Measurements from ENCODE around the gene LRRC25.

The LRRC25 gene

DNA sequence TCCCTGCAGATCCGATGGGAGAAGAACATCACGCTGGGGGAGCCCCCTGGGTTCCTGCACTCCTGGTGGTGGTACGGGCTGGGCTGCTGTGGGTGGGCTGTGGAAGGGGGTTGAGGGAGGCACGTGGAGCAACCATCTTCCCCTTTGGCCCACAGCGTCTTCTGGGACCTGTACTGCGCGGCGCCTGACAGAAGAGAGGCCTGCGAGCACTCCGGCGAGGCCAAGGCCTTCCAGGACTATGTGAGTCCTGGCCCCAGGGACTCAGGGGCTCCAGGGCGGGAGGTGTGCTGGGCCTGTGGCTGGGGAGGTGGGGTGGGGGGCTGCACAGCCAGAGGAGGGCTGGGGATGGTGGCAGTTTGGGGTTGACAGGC, 30.3 kb upstream of the LRRC25 start:
- TF ChIP-seq, protein P1, sequence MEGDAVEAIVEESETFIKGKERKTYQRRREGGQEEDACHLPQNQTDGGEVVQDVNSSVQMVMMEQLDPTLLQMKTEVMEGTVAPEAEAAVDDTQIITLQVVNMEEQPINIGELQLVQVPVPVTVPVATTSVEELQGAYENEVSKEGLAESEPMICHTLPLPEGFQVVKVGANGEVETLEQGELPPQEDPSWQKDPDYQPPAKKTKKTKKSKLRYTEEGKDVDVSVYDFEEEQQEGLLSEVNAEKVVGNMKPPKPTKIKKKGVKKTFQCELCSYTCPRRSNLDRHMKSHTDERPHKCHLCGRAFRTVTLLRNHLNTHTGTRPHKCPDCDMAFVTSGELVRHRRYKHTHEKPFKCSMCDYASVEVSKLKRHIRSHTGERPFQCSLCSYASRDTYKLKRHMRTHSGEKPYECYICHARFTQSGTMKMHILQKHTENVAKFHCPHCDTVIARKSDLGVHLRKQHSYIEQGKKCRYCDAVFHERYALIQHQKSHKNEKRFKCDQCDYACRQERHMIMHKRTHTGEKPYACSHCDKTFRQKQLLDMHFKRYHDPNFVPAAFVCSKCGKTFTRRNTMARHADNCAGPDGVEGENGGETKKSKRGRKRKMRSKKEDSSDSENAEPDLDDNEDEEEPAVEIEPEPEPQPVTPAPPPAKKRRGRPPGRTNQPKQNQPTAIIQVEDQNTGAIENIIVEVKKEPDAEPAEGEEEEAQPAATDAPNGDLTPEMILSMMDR (IDR thresholded peaks at IDR 0.05; ENCODE audit: borderline replicate concordance, control extremely low read depth, extremely low read depth, insufficient read depth, missing control alignments), result no peak
- no peak for DNase-seq (ENCODE audit: low spot score)
- in situ Hi-C loops (cut with MboI; ENCODE audit: low sequenced_read_pairs, unreplicated experiment), result no loop called here

DNA sequence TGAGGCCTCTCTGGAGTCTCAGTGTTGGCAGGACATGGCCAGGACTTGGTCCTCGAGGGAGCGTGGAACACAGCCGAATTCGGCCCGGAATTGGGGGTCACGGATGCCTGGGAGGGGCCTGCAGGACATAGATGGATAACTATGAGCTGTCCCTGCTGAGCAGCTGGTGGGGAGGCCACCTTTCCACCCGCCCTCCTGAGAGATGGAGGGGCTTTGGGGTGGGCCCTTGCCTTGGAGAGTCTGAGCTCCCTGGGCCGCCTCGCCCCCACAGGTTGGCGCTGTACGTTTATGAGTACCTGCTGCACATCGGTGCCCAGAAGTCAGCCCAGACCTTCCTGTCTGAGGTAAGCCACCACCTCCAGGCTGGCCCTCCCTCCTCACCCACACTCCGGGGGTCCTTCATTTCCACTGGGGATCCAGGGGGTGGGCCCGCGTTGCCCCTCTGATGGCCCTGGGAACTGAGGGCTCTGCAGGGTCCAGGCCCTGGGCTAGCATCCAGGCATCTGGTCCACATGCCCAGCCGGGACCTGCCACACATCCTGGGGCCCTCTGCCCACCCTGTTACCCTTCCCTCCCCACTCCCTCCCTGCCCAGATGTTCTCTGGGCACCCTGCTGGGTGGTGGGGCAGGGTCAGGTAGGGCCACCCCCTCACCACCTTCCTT, 29.8 kb upstream of the LRRC25 start:
- TF ChIP-seq, protein P1 (IDR thresholded peaks at IDR 0.05; ENCODE audit: borderline replicate concordance, control extremely low read depth, extremely low read depth, insufficient read depth, missing control alignments), result no peak
- in situ Hi-C loops (cut with MboI; ENCODE audit: low sequenced_read_pairs, unreplicated experiment), result no loop called here

DNA sequence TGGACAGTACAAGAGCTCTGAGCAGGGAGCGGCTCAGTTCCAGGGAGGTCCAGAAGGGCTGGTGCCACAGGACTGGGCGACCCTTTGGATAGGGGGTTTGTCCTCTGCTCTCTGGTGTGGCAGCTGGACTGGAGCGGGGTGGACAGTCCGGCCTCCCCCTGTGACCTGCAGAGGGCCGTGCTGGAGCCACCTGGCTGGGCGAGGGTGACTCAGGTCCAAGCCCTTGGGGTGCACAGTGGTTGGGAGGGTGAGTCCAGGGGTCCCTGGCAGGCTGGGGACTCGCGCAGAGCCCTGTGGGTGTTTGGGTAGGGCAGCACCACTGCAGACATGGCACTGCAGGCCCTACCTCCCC, 29.0 kb upstream of the LRRC25 start:
- DNase-seq (ENCODE audit: low spot score), result no peak
- TF ChIP-seq, protein P1 (IDR thresholded peaks at IDR 0.05; ENCODE audit: borderline replicate concordance, control extremely low read depth, extremely low read depth, insufficient read depth, missing control alignments), result no peak
- in situ Hi-C loops (cut with MboI; ENCODE audit: low sequenced_read_pairs, unreplicated experiment), result no loop called here

More for the DNA sequence above, 29.8 kb upstream of the LRRC25 start:
- no peak for DNase-seq (ENCODE audit: low spot score)

DNA sequence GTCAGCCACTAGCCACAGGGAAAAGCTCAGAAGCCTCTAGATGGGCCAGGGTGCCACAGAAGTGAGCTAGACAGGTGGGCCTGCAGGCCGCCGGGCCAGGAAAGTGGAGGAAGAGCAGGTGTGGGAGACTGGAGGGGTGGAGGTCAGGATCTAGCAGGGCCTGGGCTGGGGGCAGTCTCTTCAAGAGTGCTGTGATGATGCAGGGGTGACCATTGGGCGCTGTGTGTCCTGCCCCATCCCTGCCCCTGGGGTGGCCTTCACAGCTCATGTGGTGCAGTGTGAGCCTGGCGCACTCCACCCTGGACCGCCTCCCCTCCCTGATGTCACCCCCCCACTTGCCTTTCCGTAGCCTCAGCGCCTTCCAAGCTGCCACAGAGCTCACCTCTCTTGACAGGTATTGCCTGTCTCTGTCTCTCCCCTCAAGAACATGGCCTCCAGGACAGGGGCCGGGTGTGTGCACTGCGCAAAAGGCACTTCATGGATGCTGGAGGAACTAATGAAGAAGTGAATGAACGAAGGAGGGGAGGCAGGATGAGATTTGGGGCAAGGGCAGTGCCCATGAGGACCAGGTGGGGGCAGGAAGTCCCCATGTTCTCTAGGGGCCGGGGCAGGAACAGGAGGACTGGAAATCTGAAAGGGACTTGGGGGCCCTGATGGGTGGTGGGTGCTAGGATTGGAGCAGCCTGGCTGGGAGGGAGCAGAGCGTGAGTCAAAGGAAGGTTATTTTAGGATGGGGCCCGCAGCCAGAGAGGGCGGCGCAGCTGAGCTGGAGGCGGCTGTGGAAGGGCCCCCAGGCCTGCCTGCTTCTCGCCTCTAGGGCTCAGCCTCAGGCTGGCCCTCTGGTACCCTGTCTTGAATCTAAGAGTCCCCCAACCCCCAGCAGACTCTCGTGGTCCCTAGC, 28.3 kb upstream of the LRRC25 start:
- in situ Hi-C loops (cut with MboI; ENCODE audit: low sequenced_read_pairs, unreplicated experiment), result no loop called here
- DNase-seq (ENCODE audit: low spot score), result no peak
- TF ChIP-seq, protein P1 (IDR thresholded peaks at IDR 0.05; ENCODE audit: borderline replicate concordance, control extremely low read depth, extremely low read depth, insufficient read depth, missing control alignments), result no peak

DNA sequence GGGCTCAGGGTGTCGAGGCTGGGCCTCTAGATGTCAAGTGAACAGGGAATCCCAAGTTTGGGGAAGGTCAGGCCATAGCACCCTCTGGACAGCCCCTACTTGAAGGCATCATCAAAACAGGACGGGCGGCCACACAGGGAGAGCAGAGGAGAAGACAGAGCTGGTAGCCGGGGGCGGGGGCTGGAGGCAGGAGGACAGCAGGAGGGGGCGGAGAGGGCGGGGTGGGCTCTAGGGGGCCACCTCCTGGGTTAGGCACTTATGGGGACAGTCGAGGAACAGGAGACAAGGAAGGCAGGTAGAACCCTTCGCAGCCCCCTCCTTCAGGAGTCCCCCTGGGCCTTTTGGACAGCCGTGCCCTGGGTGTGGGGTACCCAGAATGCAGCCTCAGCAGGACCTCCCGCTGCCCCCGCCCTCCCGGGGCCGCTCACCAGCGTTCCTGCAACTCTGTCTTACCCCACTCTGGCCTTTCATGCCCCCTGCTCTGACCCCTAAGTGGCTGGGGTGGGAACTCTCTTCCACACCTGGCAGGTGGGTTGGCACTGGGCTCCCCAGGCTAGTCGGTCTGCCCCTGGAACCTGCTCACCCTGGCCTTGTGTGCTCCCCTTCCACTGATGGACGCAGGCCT, 27.6 kb upstream of the LRRC25 start:
- TF ChIP-seq, protein P1 (IDR thresholded peaks at IDR 0.05; ENCODE audit: borderline replicate concordance, control extremely low read depth, extremely low read depth, insufficient read depth, missing control alignments), result no peak
- in situ Hi-C loops (cut with MboI; ENCODE audit: low sequenced_read_pairs, unreplicated experiment), result no loop called here
- no peak for DNase-seq (ENCODE audit: low spot score)

DNA sequence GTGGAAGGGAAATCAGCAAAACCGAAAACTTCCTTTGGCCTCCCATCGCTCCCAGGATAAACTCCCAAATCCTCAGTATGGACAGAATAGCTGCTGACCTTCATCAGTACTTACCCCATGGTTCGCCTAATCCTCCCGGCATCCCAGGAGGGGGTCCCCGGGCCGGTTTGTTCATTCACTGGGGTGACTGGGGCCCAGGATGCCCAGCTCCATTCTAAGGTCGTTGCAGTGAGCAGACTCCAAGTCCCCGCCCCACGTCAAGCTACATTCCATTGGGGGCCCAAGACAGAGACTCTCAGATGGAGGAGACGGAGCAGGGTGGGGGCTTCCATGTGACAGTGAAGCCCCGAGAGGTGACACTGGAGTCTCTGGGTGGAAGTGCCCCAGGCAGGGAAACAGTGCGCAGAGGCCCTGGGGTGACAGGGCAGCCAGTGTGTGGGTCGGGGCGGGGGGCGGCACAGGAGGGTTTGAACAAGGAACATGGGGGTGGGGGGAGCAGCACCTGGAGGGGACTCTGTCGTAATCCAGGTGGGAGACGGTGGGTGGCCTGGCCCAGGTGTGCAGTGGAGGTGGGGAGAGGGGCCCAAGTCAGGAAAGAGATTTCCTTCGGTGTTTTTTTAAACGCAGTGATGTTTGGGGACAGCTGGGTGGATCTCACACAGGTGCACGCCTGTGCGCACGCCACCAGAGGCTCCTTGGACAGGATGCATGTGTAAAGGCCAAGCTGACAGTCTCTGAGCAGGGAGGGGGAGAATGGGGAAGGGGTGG, 26.9 kb upstream of the LRRC25 start:
- in situ Hi-C loops (cut with MboI; ENCODE audit: low sequenced_read_pairs, unreplicated experiment), result no loop called here
- DNase-seq (ENCODE audit: low spot score), result no peak
- TF ChIP-seq, protein P1 (IDR thresholded peaks at IDR 0.05; ENCODE audit: borderline replicate concordance, control extremely low read depth, extremely low read depth, insufficient read depth, missing control alignments), result no peak
